H1 (cell line): Measurements from ENCODE around the gene WDR77. TPM values are rescaled to one million over a fixed set of nuclear protein-coding genes. Genes with fewer than 3 reads are reported as not detected.

ENCODE experiments used
- CBX5 ChIP-seq: fragments of 300-800, 300-1000 bp; sonication (generic); IDR thresholded peaks from 2 replicates; pipeline ENCODE4 v1.7.1; 2016; ENCODE audit warnings: antibody characterized with exemption, low read length, low read depth
- CTBP2 ChIP-seq: IDR thresholded peaks from 2 replicates; pipeline ENCODE4 v1.7.0; 2011; ENCODE audit warnings: borderline replicate concordance, mild to moderate bottlenecking, moderate library complexity, mixed read lengths, low read length; ENCODE audit not compliant: insufficient read depth, insufficient read length
- CTCF ChIP-seq, 3 experiments: IDR thresholded peaks; 1 replicate in 2 of 3; 2 replicates in 1 of 3; pipeline versions ENCODE4 v1.5.1 to v1.6.1; 2011; ENCODE audit warnings: low read length in 3 of 3, mild to moderate bottlenecking in 3 of 3, inconsistent platforms in 2 of 3, low read depth in 1 of 3, moderate library complexity in 1 of 3; ENCODE audit not compliant: insufficient read depth in 1 of 3; ENCODE audit errors: control extremely low read depth in 1 of 3
- SP2 ChIP-seq: IDR thresholded peaks from 2 replicates; pipeline ENCODE4 v1.6.1; 2012; ENCODE audit warnings: mild to moderate bottlenecking, low read length, inconsistent platforms
- polyA plus RNA-seq, 7 experiments: library from polyadenylated mRNA; depleted of rRNA in 3 of 7; stranded (reverse) in 5 of 7; unstranded in 2 of 7; fragments of >200 nt in 5 of 7; fragments of 200-250 nt in 2 of 7; gene quantifications; 1 replicate in 5 of 7; 2 replicates in 1 of 7; 4 replicates in 1 of 7; pipeline versions ENCODE4 v1.2.1 to v1.2.3, GENCODE V29; 2011 to 2013; ENCODE audit warnings: missing spikeins in 2 of 7, mixed read lengths in 2 of 7
- total RNA-seq: library from RNA; stranded (reverse); fragmentation: NEBNext Ultra II Directional; extraction: Animal tissue kit (Norgen Biotek cat#: 25700); gene quantifications from 2 replicates; pipeline ENCODE4 v1.2.1, GENCODE V29; 2021

The WDR77 gene
- total and polyA plus RNA-seq, 2 of the 8 experiments (the other 6 are each of a cell fraction or from before 2014, with no cell fraction given), result 66.0 to 156 TPM

GRCh38 chr1:111475701-111476100 is 26.6 kb upstream of the WDR77 start (continued):
- TF ChIP-seq CTCF (IDR thresholded peaks at IDR 0.05; ENCODE audit: control extremely low read depth in 1 of 3, insufficient read depth in 1 of 3, low read depth in 1 of 3, low read length in 3 of 3) (no peak), CTBP2 (no peak), CBX5 (no peak), SP2 (no peak)
